Putamen (tissue), 1 donor: ENCODE measurements around the gene DYRK1B.
"Not testable (repeated sequence)": the region's sequence is repeated elsewhere in the genome, so short reads cannot be mapped to it uniquely, and the experiment has no call there.

Experiments
- DNase-seq: peaks from one replicate; pipeline ENCODE4 v3.0.0-alpha.2; 2016; ENCODE audit warnings: low spot score

Gene DYRK1B

DNA sequence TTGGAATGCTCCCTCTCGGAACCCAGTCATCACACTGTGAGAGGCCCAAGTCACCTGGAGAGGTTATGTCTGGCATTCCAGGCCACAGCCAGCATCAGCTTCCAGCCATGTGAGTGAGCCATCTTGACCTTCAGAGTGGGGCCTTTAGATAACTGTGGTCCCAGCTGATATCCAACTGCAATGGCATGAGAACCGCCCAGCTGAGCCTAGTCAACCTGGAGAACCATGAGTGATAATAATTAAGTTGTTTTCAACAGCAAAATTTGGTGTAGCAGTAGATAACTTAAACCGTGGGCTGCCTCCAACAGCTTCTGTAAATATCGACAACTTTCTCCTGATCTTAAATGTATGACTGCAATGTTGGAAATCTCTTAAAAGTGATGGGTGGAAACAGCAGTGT is 24.6 kb downstream of the DYRK1B start:
- DNase-seq: no peak

- not testable (repeated sequence) for DNase-seq
Measured at GRCh38 chr19:39808688-39809087, 25.3 kb downstream of the DYRK1B start.

GRCh38 chr19:39807846-39808364 is 26.1 kb downstream of the DYRK1B start:
- DNase-seq: no peak

GRCh38 chr19:39805104-39805503 is 28.9 kb downstream of the DYRK1B start:
- DNase-seq: no peak

GRCh38 chr19:39802958-39803357 is 31.0 kb downstream of the DYRK1B start:
- no peak for DNase-seq

DNA sequence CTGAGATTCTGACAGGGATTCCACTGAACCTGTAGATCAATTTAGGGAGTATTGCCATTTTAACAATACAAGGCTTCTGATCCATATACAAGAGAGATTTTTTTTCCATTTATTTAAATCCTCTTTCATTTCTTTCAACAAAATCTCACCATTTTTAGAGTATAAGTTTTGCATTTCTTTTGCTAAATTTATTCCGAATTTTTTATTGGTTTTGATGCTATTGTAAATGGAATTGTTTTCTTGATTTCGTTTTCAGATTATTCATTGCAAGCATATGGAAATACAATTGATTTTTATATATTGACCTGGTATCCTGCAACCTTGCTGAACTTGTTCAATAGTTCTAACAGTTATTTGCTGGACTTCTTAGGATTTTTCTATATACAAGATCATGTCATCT is 36.9 kb downstream of the DYRK1B start:
- no peak for DNase-seq

- DNase-seq: no peak
Measured at GRCh38 chr19:39796000-39796498, 37.9 kb downstream of the DYRK1B start.

GRCh38 chr19:39795001-39795400 is 39.0 kb downstream of the DYRK1B start:
- no peak for DNase-seq

DNA sequence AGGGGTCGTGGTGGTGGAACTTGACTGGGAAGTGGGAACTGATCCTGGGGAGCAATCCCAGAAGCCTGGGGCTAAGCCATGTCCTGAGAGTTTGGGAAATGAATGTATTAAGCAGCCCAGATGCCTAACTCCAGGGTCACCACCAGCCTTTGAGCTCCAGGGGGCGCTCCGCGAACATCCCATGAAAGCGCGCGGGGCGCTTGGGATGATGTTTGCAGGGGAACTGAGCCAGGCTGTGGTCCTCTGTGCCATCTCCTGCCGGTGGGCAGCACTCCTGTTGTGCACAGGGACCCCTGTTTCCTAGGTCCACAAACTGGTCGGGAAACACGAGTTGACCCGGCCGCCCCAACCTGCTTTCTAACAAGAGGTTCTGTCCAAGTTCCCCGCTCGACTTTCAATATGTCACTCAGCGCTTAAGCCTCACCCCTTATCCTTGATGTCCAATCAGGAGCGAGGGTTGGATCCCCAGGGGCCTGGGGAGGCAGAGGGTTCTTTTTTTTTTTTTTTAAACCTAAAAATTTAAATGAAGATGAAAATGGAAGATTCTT is 40.9 kb downstream of the DYRK1B start:
- DNase-seq: peak; percentile 56

DNA sequence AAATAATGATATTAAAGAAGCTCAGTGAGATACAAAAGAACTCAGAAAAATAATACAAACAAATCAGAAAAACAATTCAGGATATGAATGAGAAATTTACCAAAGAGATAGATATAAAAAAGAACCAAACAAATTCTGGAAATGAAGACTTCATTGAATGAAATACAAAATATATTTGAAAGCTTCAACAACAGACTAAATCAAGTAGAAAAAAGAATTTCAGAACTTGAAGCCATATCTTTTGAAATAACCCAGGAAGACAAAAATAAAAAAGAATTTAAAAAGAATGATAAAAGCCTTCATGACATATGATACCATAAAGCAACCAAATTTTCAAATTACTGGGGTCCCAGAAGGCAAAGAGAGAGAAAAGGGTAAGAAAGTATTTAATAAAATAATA is 45.7 kb downstream of the DYRK1B start:
- no peak for DNase-seq

DNA sequence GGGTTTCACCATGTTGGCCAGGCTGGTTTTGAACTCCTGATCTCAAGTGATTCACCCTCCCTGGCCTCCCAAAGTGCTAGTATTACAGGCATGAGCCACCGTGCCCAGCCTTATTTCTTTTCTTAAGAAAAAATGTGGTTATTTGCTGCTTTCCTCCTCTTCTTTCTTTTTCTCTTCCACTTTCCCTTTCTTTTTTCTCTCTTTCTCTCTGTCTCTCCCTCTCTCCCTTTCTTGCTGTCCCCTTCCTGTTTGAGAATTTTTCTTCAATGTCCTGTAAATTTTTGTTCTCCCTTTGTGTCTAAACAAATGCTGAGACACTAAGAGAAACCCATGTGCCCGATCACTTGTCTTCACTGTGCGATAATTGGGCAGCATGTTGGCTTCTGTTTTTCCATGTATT is 53.1 kb downstream of the DYRK1B start:
- no peak for DNase-seq

DNA sequence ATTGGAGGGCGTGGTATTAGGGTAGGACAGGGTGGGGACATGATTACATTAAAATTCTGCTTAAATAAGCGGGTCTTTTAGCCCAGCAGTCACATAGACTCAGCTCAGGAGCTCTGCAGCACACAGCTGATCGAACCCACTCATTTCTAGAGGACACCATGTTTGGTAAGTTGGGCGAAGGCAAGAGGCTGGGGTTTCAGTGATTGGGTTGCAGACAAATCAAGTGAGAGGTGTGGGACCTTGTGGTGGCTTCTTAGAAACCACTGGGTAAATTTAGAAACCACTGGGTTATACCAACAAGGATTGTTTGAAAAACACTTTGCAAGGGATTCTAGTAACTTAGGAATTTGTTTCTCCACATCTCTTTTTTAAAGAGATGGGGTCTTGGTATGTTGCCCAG is 55.2 kb downstream of the DYRK1B start, which contains the start of gene LEUTX:
LEUTX (plus strand) TSS at position 92 of the 400 bp plus-strand sequence; CDS start at position 159, 67 bp downstream.
- no peak for DNase-seq
